NK-92 treated with Interleukin-12 subunit alpha and Interleukin-12 subunit beta, amount 100 ng/mL, for 24 hours (cell line): Measurements from ENCODE around the gene PVALEF.
A peak's percentile ranks its signal among the peaks of the same experiment; 100 is the strongest.
"Not testable (repeated sequence)": the region's sequence is repeated elsewhere in the genome, so short reads cannot be mapped to it uniquely, and the experiment has no call there.

Experiments
- DNase-seq: peaks from one replicate; lab custom pipeline; 2025; lab: John Stamatoyannopoulos, UW

The PVALEF gene

GRCh38 chr17:81221371-81221841, 56.1 kb downstream of the PVALEF start:
- no peak for DNase-seq

GRCh38 chr17:81221842-81222619, 56.7 kb downstream of the PVALEF start:
- DNase-seq: no peak

GRCh38 chr17:81222620-81222905, 57.3 kb downstream of the PVALEF start:
- DNase-seq: no peak

- DNase-seq: peak; percentile 96
Observed at GRCh38 chr17:81222906-81223761, 57.8 kb downstream of the PVALEF start, which contains the start of gene CEP131. CEP131 (minus strand) TSS chr17:81222965; CDS start chr17:81220056, 2,909 bp downstream.

- no peak for DNase-seq
Observed at GRCh38 chr17:81223762-81224130, 58.4 kb downstream of the PVALEF start.

GRCh38 chr17:81227630-81228029, 62.3 kb downstream of the PVALEF start:
- not testable (repeated sequence) for DNase-seq

- no peak for DNase-seq
Observed at GRCh38 chr17:81228420-81228819, 63.1 kb downstream of the PVALEF start.

- no peak for DNase-seq
Observed at GRCh38 chr17:81228834-81229665, 63.7 kb downstream of the PVALEF start.

- no peak for DNase-seq
Observed at GRCh38 chr17:81229666-81229920, 64.3 kb downstream of the PVALEF start.

- DNase-seq: no peak
Observed at GRCh38 chr17:81230043-81230820, 64.9 kb downstream of the PVALEF start.

- DNase-seq: no peak
Observed at GRCh38 chr17:81231121-81231645, 65.9 kb downstream of the PVALEF start.

- no peak for DNase-seq
Observed at GRCh38 chr17:81231766-81232581, 66.7 kb downstream of the PVALEF start.
